K562 treated with DMSO at 1 percent for 4 hours (cell line): Measurements from ENCODE around the gene ZNF329. TPM values are rescaled to one million over a fixed set of nuclear protein-coding genes. Genes with fewer than 3 reads are reported as not detected.

Experiments used
- total RNA-seq: library from RNA; unstranded; fragments of 300-600 nt; gene quantifications from 2 replicates; pipeline ENCODE4 v1.2.3, GENCODE V29; 2022; ENCODE audit not compliant: insufficient read depth

The ZNF329 gene
- 1.5 and 2.4 TPM in 2 replicates for total RNA-seq

DNA sequence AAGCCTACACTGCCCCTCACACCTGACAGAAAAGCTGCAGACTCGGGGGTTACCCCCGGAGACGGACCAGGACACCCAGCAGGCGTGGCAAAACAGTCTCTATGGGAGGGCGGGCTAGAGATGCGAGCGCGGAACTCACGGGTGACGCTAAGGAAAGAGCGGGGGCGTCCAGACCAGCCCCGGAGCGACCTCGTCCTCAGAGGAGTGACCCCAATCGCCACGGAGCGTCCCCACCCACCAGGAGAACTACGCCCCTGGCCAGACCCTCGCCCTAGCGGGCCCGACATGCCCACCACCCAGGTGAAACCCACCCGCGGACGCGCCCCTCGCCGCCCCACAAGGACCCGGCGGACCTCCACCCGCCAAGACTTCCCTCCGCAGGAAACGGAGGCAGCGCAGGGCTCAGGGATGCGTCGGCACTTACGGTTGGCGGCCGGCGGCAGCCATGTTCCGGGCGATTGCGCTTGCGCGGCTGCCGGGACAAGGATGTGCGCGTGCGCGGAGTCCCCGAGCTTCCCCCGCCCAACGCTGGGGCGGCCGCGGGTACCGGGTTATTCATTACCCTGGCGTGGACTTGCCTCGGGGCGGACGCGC, at the start of gene ZNF329:
Gene ZNF329, minus strand, starts transcription at position 462 of the 594 bp plus-strand sequence. CDS start 21,286 bp downstream, outside the sequence.

GRCh38 chr19:58182989-58183816, 32.6 kb upstream of the ZNF329 start, which contains the start of gene ZNF274:
Gene ZNF274 (plus strand): TSS chr19:58183061. CDS start chr19:58183966, 905 bp downstream.

GRCh38 chr19:58097781-58098681, 52.6 kb downstream of the ZNF329 start, which contains the start of gene ZSCAN18:
Gene ZSCAN18 (minus strand): TSS chr19:58098231. CDS start chr19:58090267, 7,964 bp downstream.

Other genes starting within 250 kb of the ZNF329 start
- 1.7 and 7.3 TPM in 2 replicates for gene ZNF417, start 234.2 kb downstream of the ZNF329 start, total RNA-seq
- gene ZNF418, start 215.4 kb downstream of the ZNF329 start, total RNA-seq: not detected in 2 replicates
- gene ZNF256, start 203.1 kb downstream of the ZNF329 start, total RNA-seq: not detected in 2 replicates
- not detected in 2 replicates for gene C19orf18, start 176.3 kb downstream of the ZNF329 start, total RNA-seq
- 0.74 and 0.77 TPM in 2 replicates for gene ZNF606, start 148.0 kb downstream of the ZNF329 start, total RNA-seq
- gene ZSCAN1, start 116.8 kb downstream of the ZNF329 start, total RNA-seq: not detected in 2 replicates
- not detected in 2 replicates for gene ZNF135, start 91.5 kb downstream of the ZNF329 start, total RNA-seq
- gene ZSCAN18, start 52.6 kb downstream of the ZNF329 start, total RNA-seq: 3.4 and 8.5 TPM in 2 replicates
- gene ZNF274, start 32.3 kb upstream of the ZNF329 start, total RNA-seq: 34.3 and 35.2 TPM in 2 replicates
- gene ZNF544, start 78.1 kb upstream of the ZNF329 start, total RNA-seq: 20.9 and 27.5 TPM in 2 replicates
- 1.7 and 1.8 TPM in 2 replicates for gene ZNF8, start 128.2 kb upstream of the ZNF329 start, total RNA-seq
- 94.2 and 122 TPM in 2 replicates for gene ERVK3-1, start 154.6 kb upstream of the ZNF329 start, total RNA-seq
- 1.7 and 2.7 TPM in 2 replicates for gene ZSCAN22, start 176.2 kb upstream of the ZNF329 start, total RNA-seq
- gene A1BG, start 202.7 kb upstream of the ZNF329 start, total RNA-seq: 17.9 and 43.1 TPM in 2 replicates
- 4.4 and 4.6 TPM in 2 replicates for gene ZNF497, start 212.0 kb upstream of the ZNF329 start, total RNA-seq
- gene ZNF837, start 230.2 kb upstream of the ZNF329 start, total RNA-seq: 2.8 and 6.2 TPM in 2 replicates
- gene RPS5, start 236.5 kb upstream of the ZNF329 start, total RNA-seq: 5,644 and 6,167 TPM in 2 replicates
- 1.1 TPM in 1 of 2 replicates, not detected in the other for gene RNF225, start 244.9 kb upstream of the ZNF329 start, total RNA-seq